ENCODE results near the gene CSNK1A1. TPM values are rescaled to one million over a fixed set of nuclear protein-coding genes. Genes with fewer than 3 reads are reported as not detected.

The CSNK1A1 gene
- total RNA-seq, 2 experiments from 2014 or later: 176 to 187 TPM

GRCh38 chr5:149498724-149499336, 52.4 kb downstream of the CSNK1A1 start:
- intact Hi-C loops (cut with micrococcal nuclease; ENCODE audit: unreplicated experiment): no loop called here
- ChIA-PET POLR2A (interaction anchor here (0.7 to 1.8 kb wide), 5 partner anchors 11 to 1069 kb away, joined by 3 to 11 read pairs (median 3); no protein-coding TSS in a partner anchor), CTCF (ENCODE audit: unreplicated experiment) (no interaction called here)

GRCh38 chr5:149497357-149497756, 53.9 kb downstream of the CSNK1A1 start:
- peaks cover 92% of the 10 kb centered on the region for H3K36me3 ChIP-seq (ENCODE audit: insufficient read depth, low read length)
- no peaks in the 10 kb centered on the region for H3K79me2 ChIP-seq (ENCODE audit: insufficient read depth, low read depth, low read length)
- ChIA-PET POLR2A (interaction anchor here (0.5 to 1.8 kb wide), 4 partner anchors 15 to 111 kb away, joined by 3 to 11 read pairs (median 4); no protein-coding TSS in a partner anchor), CTCF (ENCODE audit: unreplicated experiment) (no interaction called here)
- BruUV-seq (replicated peaks): no TSS peak
- no peaks in the 10 kb centered on the region for H3K9me3 ChIP-seq (ENCODE audit: low read length)
- no peak for TF ChIP-seq CTCF (conservative IDR thresholded peaks at IDR 0.05; ENCODE audit: low read length)
- TF ChIP-seq EZH2phosphoT487 (IDR thresholded peaks at IDR 0.05; ENCODE audit: borderline replicate concordance, low read depth, low read length): no peak
- H4K20me1 ChIP-seq (ENCODE audit: insufficient read depth, low read length): no peaks in the 10 kb centered on the region
- H3K4me2 ChIP-seq (ENCODE audit: low read length): no peak overlapping the region
- no peak for DNase-seq (ENCODE audit: low spot score)
- no peak overlapping the region for H3K27ac ChIP-seq (ENCODE audit: low read depth, low read length, poor library complexity, severe bottlenecking)
- intact Hi-C loops (cut with micrococcal nuclease; ENCODE audit: unreplicated experiment): no loop called here
- no peaks in the 10 kb centered on the region for H3K4me1 ChIP-seq (ENCODE audit: insufficient read depth, low read length, poor library complexity, severe bottlenecking)
- no peak overlapping the region for H3K4me3 ChIP-seq (ENCODE audit: low read depth, low read length, poor library complexity, severe bottlenecking)
- H2AFZ ChIP-seq (ENCODE audit: low read length): no peak overlapping the region
- no peaks in the 10 kb centered on the region for H3K9me2 ChIP-seq (ENCODE audit: insufficient read depth, low read length)

More at GRCh38 chr5:149498724-149499336, 52.4 kb downstream of the CSNK1A1 start:
- no TSS peak for BruUV-seq (replicated peaks)
- H3K36me3 ChIP-seq (ENCODE audit: insufficient read depth, low read length): peaks cover 92% of the 10 kb centered on the region
- no peaks in the 10 kb centered on the region for H3K79me2 ChIP-seq (ENCODE audit: insufficient read depth, low read depth, low read length)
- H3K4me2 ChIP-seq (ENCODE audit: low read length): no peak overlapping the region
- no peaks in the 10 kb centered on the region for H3K9me3 ChIP-seq (ENCODE audit: low read length)
- H3K4me3 ChIP-seq (ENCODE audit: low read depth, low read length, poor library complexity, severe bottlenecking): no peak overlapping the region
- H2AFZ ChIP-seq (ENCODE audit: low read length): no peak overlapping the region
- DNase-seq (ENCODE audit: low spot score): no peak
- TF ChIP-seq CTCF (conservative IDR thresholded peaks at IDR 0.05; ENCODE audit: low read length): no peak
- no peak for TF ChIP-seq EZH2phosphoT487 (IDR thresholded peaks at IDR 0.05; ENCODE audit: borderline replicate concordance, low read depth, low read length)
- no peaks in the 10 kb centered on the region for H3K9me2 ChIP-seq (ENCODE audit: insufficient read depth, low read length)
- no peaks in the 10 kb centered on the region for H3K4me1 ChIP-seq (ENCODE audit: insufficient read depth, low read length, poor library complexity, severe bottlenecking)
- no peaks in the 10 kb centered on the region for H4K20me1 ChIP-seq (ENCODE audit: insufficient read depth, low read length)
- H3K27ac ChIP-seq (ENCODE audit: low read depth, low read length, poor library complexity, severe bottlenecking): no peak overlapping the region

GRCh38 chr5:149496917-149497316, 54.3 kb downstream of the CSNK1A1 start:
- no peak for DNase-seq (ENCODE audit: low spot score)
- Histone ChIP-seq H3K4me1 (ENCODE audit: insufficient read depth, low read length, poor library complexity, severe bottlenecking) (no peaks in the 10 kb centered on the region), H3K27ac (ENCODE audit: low read depth, low read length, poor library complexity, severe bottlenecking) (no peak overlapping the region), H3K9me2 (ENCODE audit: insufficient read depth, low read length) (no peaks in the 10 kb centered on the region), H2AFZ (ENCODE audit: low read length) (no peak overlapping the region), H3K4me3 (ENCODE audit: low read depth, low read length, poor library complexity, severe bottlenecking) (no peak overlapping the region), H4K20me1 (ENCODE audit: insufficient read depth, low read length) (no peaks in the 10 kb centered on the region), H3K36me3 (ENCODE audit: insufficient read depth, low read length) (peaks cover 89% of the 10 kb centered on the region), H3K79me2 (ENCODE audit: insufficient read depth, low read depth, low read length) (no peaks in the 10 kb centered on the region), H3K4me2 (ENCODE audit: low read length) (no peak overlapping the region), H3K9me3 (ENCODE audit: low read length) (no peaks in the 10 kb centered on the region)
- BruUV-seq (replicated peaks): no TSS peak
- POLR2A ChIA-PET: interaction anchor here (1.0 to 1.8 kb wide), 2 partner anchors 15 to 17 kb away, joined by 4 to 11 read pairs; no protein-coding TSS in a partner anchor
- CTCF ChIA-PET (ENCODE audit: unreplicated experiment): no interaction called here
- intact Hi-C loops (cut with micrococcal nuclease; ENCODE audit: unreplicated experiment): no loop called here
- TF ChIP-seq EZH2phosphoT487 (IDR thresholded peaks at IDR 0.05; ENCODE audit: borderline replicate concordance, low read depth, low read length) (no peak), CTCF (conservative IDR thresholded peaks at IDR 0.05; ENCODE audit: low read length) (no peak)
